Neuron (in vitro differentiated cells): ENCODE results near the gene NOB1.
"Not testable (repeated sequence)": the region's sequence is repeated elsewhere in the genome, so short reads cannot be mapped to it uniquely, and the experiment has no call there.

Experiments used
- H2AFZ ChIP-seq: one replicate; pipeline ENCODE4 v1.6.1; 2013; ENCODE audit warnings: low read depth, mild to moderate bottlenecking, inconsistent platforms, low read length, moderate library complexity
- H3K27me3 ChIP-seq: one replicate; pipeline ENCODE4 v1.6.1; 2013; ENCODE audit warnings: low read length; ENCODE audit not compliant: insufficient read depth
- H3K36me3 ChIP-seq: one replicate; pipeline ENCODE4 v1.6.1; 2013; ENCODE audit warnings: low read length; ENCODE audit not compliant: insufficient read depth
- H3K4me1 ChIP-seq: one replicate; pipeline ENCODE4 v1.6.1; 2013; ENCODE audit warnings: low read length; ENCODE audit not compliant: insufficient read depth
- H3K4me3 ChIP-seq: 2 replicates; pipeline ENCODE4 v1.5.1; 2013; ENCODE audit warnings: mild to moderate bottlenecking, low read length, moderate library complexity
- H3K9me3 ChIP-seq: one replicate; pipeline ENCODE4 v1.6.1; 2013; ENCODE audit warnings: low read length

Gene NOB1

DNA sequence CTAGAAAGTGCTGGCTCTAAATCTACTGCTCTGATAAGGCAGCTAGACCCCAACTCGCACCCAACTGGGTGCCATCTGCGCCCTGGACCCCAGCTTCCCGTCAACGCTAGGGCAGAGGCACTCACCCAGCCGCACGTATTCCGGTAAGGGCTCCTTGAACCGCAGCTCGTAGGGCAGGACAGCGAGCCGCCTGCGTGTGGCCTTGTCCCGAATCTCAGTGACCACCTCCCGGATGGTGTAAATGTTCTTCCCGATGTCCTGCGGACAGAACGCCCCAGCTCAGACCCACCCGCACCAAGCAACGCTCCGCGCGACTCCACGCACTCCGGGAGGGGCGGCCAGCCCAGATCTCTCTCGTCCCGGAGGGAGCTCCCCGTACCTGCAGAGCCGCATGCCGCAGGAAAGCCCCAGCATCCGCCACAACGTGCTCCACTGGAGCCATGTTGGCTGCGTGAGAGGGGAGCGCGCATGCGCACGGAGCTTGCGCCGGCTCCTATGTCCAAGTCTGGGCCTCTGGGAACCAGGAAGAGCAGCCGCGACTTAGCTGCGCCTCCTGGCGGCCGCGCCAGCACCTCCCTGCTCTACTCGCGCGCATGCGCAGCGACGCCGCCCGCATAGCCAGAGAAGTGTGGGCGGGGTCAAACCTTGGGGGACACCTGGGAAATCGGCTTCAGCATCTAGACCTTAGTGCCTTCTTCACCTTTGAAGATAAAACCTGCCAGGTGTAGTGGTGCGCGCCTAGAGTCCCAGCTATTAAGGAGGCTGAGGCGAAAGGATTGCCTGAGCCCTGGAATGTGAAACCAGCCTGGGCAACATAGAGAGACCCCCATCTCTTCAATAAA is at the start of gene NOB1:
NOB1 (minus strand) TSS at position 458 of the 842 bp plus-strand sequence; CDS start at position 442, 16 bp downstream.
- Histone ChIP-seq H3K4me1 (peaks cover 7% of the 10 kb centered on the region), H3K36me3 (peaks cover 18% of the 10 kb centered on the region), H3K9me3 (no peaks in the 10 kb centered on the region), H3K27me3 (no peaks in the 10 kb centered on the region), H2AFZ (peak within 1 kb of the TSS; percentile 26), H3K4me3 (peak within 1 kb of the TSS; percentile 83)

DNA sequence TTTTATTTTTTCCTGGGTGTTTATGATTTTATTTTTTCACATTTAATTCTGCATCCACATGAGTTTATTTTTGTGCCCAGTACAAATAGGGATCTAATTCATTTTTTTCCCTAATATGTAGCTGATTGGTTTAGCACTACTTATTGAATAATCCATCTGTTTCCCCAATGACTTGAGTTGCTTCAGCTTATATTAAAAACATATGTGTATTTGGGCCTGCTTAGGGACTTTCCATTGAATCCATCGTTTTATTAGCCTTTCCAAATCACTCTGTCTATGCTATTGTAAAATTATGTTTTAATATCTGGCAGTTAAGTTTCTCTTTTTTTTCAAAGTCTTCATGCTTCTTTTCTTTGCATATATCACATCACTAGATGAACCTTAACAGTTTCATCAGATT is 49.6 kb upstream of the NOB1 start:
- H3K4me1 ChIP-seq: no peaks in the 10 kb centered on the region
- H3K36me3 ChIP-seq: peaks cover 10% of the 10 kb centered on the region
- no peaks in the 10 kb centered on the region for H3K9me3 ChIP-seq

DNA sequence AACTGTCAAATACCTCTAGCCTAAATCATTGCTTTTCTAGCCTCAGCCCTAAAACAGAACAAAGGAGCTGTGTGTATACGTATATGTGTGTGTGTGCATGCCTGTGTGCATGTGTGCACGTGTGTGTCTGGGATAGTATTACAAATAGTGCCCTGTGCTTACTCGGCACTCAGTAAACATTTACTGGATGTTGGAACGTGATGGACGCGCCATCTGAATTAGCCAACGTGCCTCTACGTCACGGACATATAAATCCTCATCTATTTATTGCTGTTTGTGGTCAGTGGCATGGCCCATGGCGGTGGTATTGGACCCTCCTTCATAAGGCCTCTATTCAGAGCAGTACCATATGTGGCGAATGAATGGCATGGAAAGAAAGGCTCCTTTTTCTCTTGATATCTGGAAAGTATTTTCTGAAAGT is 44.9 kb upstream of the NOB1 start:
- Histone ChIP-seq H3K36me3 (peaks cover 10% of the 10 kb centered on the region), H3K4me3 (no peak overlapping the region), H2AFZ (no peak overlapping the region), H3K9me3 (no peaks in the 10 kb centered on the region), H3K27me3 (no peaks in the 10 kb centered on the region), H3K4me1 (no peaks in the 10 kb centered on the region)

More for the DNA sequence above, 49.6 kb upstream of the NOB1 start:
- Histone ChIP-seq H2AFZ (no peak overlapping the region), H3K4me3 (no peak overlapping the region), H3K27me3 (no peaks in the 10 kb centered on the region)

DNA sequence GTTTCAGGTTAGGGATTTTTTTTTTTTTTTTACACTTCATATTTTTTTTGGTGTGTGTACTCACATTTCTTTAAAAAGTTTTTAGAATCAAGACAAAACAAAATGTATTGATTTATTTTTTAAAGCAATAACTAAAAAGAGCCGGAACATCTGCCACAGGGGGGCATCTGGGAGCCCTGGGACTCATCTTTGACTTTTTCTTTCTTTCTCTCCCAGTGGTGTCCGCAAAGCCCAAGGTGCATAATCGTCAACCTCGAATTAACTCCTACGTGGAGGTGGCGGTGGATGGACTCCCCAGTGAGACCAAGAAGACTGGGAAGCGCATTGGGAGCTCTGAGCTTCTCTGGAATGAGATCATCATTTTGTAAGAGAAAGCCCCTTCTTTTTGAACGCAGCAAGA is 43.7 kb upstream of the NOB1 start:
- Histone ChIP-seq H2AFZ (no peak overlapping the region), H3K4me3 (no peak overlapping the region), H3K9me3 (no peaks in the 10 kb centered on the region), H3K36me3 (peaks cover 12% of the 10 kb centered on the region), H3K4me1 (no peaks in the 10 kb centered on the region), H3K27me3 (no peaks in the 10 kb centered on the region)

DNA sequence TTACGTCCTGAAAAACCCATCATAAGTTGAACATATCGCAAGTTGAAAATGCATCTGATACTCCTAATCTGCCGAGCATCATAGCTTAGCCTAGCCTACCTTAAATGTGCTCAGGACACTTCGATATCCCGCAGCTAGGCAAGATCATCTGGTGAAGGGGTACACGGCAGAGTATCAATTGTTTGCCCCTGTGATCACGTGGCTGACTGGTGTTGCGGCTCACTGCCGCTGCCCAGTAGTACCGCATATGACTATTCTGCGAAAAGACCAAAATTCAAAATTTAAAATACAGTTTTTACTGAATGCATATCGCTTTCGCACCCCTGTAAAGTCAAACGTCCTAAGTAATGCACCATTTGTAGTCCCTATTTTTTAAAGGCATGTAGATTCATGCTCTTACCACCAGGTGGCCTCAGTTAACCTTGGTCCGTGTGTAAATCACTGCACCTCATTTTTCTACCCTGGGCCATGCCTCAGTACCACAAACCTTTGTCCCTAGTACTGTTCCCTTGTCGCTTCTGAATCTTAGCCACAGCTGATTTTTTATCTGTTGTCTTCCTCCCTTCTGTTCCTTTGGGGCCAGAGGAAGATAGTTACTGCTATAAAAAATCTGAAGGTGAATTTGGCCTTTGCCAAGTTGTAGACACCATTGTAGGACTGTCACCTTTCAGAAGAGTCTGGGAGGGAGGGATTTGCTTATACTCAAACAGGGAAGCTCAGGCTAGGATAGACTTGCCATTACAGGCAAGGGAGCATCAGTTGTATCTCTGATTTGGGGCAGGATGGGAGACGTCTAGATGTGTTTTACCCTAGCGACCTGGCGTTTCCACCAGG is 41.8 kb upstream of the NOB1 start:
- H3K36me3 ChIP-seq: peaks cover 14% of the 10 kb centered on the region
- H3K4me1 ChIP-seq: no peaks in the 10 kb centered on the region
- H3K9me3 ChIP-seq: no peaks in the 10 kb centered on the region
- H2AFZ ChIP-seq: no peak overlapping the region
- no peaks in the 10 kb centered on the region for H3K27me3 ChIP-seq
- no peak overlapping the region for H3K4me3 ChIP-seq

DNA sequence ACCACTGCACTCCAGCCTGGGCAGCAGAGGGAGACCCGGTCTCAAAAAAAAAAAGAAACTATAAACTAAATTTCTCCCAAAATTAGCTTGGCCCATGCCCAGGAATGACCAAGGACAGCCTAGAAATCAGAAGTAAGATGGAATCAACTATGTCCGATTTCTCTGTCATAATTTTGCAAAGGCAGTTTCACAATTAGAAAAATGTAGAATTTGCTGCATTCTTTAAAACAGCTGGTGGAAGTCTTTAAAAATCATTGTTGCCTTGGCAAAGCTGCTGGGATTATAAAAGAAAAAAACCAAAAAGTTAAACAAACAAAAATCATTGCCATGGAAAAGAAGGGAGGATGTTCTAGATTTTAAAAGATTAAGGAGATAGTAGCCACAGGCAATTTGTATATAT is 39.8 kb upstream of the NOB1 start:
- no peak overlapping the region for H2AFZ ChIP-seq
- no peaks in the 10 kb centered on the region for H3K27me3 ChIP-seq
- H3K4me3 ChIP-seq: no peak overlapping the region
- H3K36me3 ChIP-seq: peaks cover 9% of the 10 kb centered on the region
- no peaks in the 10 kb centered on the region for H3K9me3 ChIP-seq
- no peaks in the 10 kb centered on the region for H3K4me1 ChIP-seq

DNA sequence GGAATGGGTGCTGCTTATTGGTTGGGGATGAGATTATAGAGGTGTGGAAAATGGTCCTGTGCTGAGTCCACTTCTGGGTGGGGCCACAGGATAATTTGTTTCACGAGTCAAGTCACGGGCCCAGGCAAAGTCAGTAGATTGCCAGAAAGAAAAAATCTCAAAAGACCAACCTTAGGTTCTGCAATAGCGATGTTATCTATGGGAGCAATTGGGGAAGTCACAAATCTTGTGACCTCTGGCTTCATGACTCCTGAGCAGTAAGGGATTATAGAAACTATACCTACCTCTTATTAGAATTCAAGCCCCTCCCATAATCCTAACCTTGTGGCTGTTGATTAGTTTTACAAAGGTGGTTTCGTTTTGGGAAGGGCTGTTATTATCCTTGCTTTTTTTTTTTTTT is 38.8 kb upstream of the NOB1 start:
- Histone ChIP-seq H2AFZ (no peak overlapping the region), H3K36me3 (peaks cover 10% of the 10 kb centered on the region), H3K9me3 (no peaks in the 10 kb centered on the region), H3K4me1 (no peaks in the 10 kb centered on the region), H3K27me3 (no peaks in the 10 kb centered on the region), H3K4me3 (no peak overlapping the region)

DNA sequence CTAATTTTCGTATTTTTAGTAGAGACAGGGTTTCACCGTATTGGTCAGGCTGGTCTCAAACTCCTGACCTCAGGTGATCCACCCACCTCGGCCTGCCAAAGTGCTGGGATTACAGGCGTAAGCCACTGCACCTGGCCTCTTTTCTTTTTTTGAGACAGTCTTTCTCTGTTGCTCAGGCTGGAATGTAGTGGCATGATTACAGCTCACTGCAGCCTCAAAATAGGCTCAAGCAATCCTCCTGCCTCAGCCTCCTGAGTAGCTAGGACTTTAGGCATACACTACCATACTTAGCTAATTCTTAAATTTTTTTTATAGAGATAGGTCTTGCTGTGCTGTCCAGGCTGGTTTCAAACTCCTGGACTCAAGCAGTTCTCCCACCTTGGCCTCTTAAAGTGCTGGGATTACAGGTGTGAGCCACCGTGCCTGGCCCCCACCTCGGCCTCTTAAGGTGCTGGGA is 36.7 kb upstream of the NOB1 start:
- not testable (repeated sequence) for H2AFZ ChIP-seq

DNA sequence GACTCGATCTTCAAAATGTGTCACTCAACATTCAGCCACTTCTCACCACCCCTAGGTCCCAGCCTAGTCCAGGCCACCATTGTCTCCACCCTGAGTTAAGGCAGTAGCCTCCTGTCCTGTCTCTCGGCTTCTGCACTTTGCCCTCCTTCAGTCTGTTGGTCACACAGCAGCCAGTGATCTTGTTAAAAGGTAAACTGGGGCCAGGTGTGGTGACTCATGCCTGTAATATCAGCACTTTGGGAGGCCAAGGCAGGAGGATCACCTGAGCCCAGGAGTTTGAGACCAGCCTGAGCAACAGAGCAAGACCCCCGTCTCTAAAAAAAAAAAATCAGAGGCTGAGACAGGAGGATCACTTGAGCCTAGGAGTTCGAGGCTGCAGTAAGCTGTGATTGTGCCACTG is 33.2 kb upstream of the NOB1 start:
- H3K4me1 ChIP-seq: no peaks in the 10 kb centered on the region
- no peaks in the 10 kb centered on the region for H3K27me3 ChIP-seq
- no peak overlapping the region for H3K4me3 ChIP-seq
- H3K9me3 ChIP-seq: no peaks in the 10 kb centered on the region
- peaks cover 17% of the 10 kb centered on the region for H3K36me3 ChIP-seq
- H2AFZ ChIP-seq: no peak overlapping the region

More for the DNA sequence above, 36.7 kb upstream of the NOB1 start:
- H3K9me3 ChIP-seq, H3K27me3 ChIP-seq, H3K4me1 ChIP-seq, H3K4me3 ChIP-seq: not testable (repeated sequence)
- H3K36me3 ChIP-seq: peaks cover 17% of the 10 kb centered on the region

DNA sequence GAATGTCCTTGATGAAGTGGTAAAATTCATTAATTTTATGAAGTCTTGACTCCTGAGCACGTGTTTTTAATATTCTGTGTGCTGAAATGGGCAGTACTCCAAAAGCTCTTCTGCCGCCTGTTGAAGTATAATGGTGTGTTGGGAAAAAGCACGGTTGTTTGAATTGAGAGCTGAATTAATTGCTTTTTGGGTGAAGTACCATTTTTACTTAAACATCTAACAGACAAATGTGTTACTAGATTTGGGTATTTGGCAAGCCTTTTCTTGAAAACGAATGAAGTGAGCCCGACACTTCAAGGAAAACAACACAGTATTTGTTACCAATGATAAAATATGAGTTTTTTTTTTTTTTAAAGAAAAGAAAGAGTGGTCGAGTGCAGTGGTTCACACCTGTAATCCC is 29.9 kb upstream of the NOB1 start:
- Histone ChIP-seq H3K9me3 (no peaks in the 10 kb centered on the region), H3K27me3 (no peaks in the 10 kb centered on the region), H3K4me1 (no peaks in the 10 kb centered on the region), H3K4me3 (no peak overlapping the region), H3K36me3 (peaks cover 16% of the 10 kb centered on the region), H2AFZ (no peak overlapping the region)

DNA sequence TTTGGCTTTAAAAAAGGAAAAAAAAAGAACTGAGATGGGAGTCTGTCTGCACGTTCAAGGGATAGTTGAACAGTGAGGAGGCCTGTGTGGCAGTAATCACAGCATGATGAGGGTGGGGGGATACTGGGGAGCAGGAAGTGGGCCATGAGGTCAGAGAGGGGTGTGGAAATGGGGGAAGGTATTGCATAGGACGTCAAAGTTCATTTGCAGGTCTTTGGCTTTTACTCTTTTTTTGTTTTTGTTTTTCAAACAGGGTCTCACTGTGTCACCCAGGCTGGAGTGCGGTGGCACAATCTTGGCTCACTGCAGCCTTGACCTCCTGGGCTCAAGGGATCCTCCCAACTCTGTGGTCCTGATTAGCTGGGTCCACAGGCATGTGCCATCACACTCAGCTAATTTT is 26.4 kb upstream of the NOB1 start:
- Histone ChIP-seq H3K27me3 (no peaks in the 10 kb centered on the region), H3K36me3 (peaks cover 4% of the 10 kb centered on the region), H3K9me3 (peaks cover 3% of the 10 kb centered on the region), H3K4me1 (no peaks in the 10 kb centered on the region), H2AFZ (no peak overlapping the region), H3K4me3 (no peak overlapping the region)

DNA sequence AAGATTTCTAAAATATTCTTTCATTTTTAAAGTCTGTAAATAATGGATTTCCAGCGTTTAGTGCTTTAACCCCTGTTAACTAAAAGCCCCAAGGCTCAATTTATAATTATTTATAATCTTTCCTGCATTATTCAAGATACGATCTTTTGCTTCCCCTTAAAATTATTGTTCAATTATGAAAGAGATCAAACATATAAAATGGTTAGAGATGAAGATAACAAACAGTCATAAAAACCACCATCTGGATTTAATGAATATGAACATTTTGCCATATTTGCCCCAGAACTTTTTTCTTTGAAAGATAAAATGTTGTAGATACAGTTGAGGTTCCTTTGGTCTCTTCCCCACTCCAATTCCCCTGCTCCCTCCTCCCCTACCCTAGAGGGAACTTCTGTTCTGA is 25.0 kb upstream of the NOB1 start:
- peaks cover 4% of the 10 kb centered on the region for H3K36me3 ChIP-seq
- peaks cover 5% of the 10 kb centered on the region for H3K9me3 ChIP-seq
- H3K4me1 ChIP-seq: no peaks in the 10 kb centered on the region
- H3K27me3 ChIP-seq: no peaks in the 10 kb centered on the region
- no peak overlapping the region for H3K4me3 ChIP-seq
- H2AFZ ChIP-seq: no peak overlapping the region

DNA sequence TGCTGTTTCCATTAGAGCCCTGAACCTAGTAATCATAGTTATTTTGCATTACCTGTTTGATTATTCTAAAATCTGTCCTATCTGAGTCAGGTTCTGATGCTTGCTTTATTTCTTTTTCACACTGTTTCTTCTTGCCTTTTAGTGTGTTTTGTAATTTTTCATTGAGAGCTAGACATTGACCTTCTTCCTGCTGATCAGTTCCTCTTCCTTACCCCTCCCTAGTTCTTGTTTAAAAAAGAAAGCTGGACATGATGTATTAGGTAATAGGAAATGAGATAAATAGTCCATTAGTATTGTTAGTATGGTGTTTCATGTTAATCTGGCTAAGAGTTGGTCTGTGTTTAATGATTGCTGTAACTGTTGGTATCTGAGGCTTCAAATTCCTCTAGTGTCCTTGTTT is 20.8 kb upstream of the NOB1 start:
- H3K4me1 ChIP-seq: peaks cover 11% of the 10 kb centered on the region

More for the DNA sequence above, 20.8 kb upstream of the NOB1 start:
- Histone ChIP-seq H3K27me3 (no peaks in the 10 kb centered on the region), H3K9me3 (peaks cover 5% of the 10 kb centered on the region), H2AFZ (no peak overlapping the region), H3K4me3 (no peak overlapping the region), H3K36me3 (no peaks in the 10 kb centered on the region)
